ENCODE results near the gene SCFD2.

DNA sequence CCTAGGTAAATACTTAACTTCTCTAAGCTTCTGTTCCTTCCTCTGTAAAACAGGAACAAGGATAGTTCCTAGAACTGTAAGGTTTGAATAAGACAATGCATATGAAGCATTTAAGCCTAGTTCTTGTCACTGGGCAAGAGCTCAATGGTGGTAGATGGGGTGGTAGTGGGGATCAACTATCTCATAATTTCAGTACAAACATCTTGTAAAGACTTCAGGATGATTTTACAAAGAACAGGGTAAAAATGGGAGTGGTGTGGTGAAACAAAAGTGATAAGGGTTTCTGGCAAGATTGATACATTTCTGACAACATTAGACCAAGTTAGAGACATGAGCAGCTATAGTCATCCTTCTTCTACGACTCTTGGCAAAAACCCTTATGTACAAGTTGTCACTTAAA lies 137.8 kb downstream of the SCFD2 start:
- TF ChIP-seq POLR2A (IDR thresholded peaks at IDR 0.05) (no peak), EP300 (IDR thresholded peaks at IDR 0.05) (no peak)
